GM18867 (cell line): ENCODE data around the gene CD9.

Experiments used
- ATAC-seq: cut with Tn5 transposase; IDR thresholded peaks from one replicate; pipeline ENCODE4 v1.9.1; 2021; ENCODE audit warnings: mild to moderate bottlenecking, moderate library complexity; ENCODE audit not compliant: unreplicated experiment

CD9 gene

GRCh38 chr12:6235906-6236640 lies 35.9 kb downstream of the CD9 start:
- ATAC-seq: no peak

GRCh38 chr12:6236641-6236940 lies 36.4 kb downstream of the CD9 start:
- no peak for ATAC-seq

GRCh38 chr12:6237830-6238229 lies 37.6 kb downstream of the CD9 start:
- no peak for ATAC-seq

GRCh38 chr12:6238875-6239274 lies 38.7 kb downstream of the CD9 start:
- ATAC-seq: no peak

- no peak for ATAC-seq
Measured at GRCh38 chr12:6241495-6241894, 41.3 kb downstream of the CD9 start.

GRCh38 chr12:6249580-6249979 lies 49.4 kb downstream of the CD9 start:
- ATAC-seq: no peak

- ATAC-seq: no peak
Measured at GRCh38 chr12:6250343-6250742, 50.1 kb downstream of the CD9 start.

GRCh38 chr12:6253278-6253677 lies 53.1 kb downstream of the CD9 start:
- ATAC-seq: no peak

- ATAC-seq: no peak
Measured at GRCh38 chr12:6254491-6254890, 54.3 kb downstream of the CD9 start.

- no peak for ATAC-seq
Measured at GRCh38 chr12:6257007-6257406, 56.8 kb downstream of the CD9 start.

- no peak for ATAC-seq
Measured at GRCh38 chr12:6262211-6262610, 62.0 kb downstream of the CD9 start.

GRCh38 chr12:6262623-6263022 lies 62.4 kb downstream of the CD9 start:
- no peak for ATAC-seq

GRCh38 chr12:6263931-6264330 lies 63.7 kb downstream of the CD9 start:
- no peak for ATAC-seq

- ATAC-seq: no peak
Measured at GRCh38 chr12:6264402-6265037, 64.3 kb downstream of the CD9 start.

- ATAC-seq: no peak
Measured at GRCh38 chr12:6265038-6265405, 64.8 kb downstream of the CD9 start.

- ATAC-seq: no peak
Measured at GRCh38 chr12:6266541-6266966, 66.4 kb downstream of the CD9 start.

GRCh38 chr12:6266971-6267721 lies 66.9 kb downstream of the CD9 start:
- ATAC-seq: no peak

- no peak for ATAC-seq
Measured at GRCh38 chr12:6268484-6269157, 68.4 kb downstream of the CD9 start.

- ATAC-seq: no peak
Measured at GRCh38 chr12:6269986-6270385, 69.8 kb downstream of the CD9 start.

- ATAC-seq: no peak
Measured at GRCh38 chr12:6271281-6271680, 71.1 kb downstream of the CD9 start.

- no peak for ATAC-seq
Measured at GRCh38 chr12:6272300-6273204, 72.4 kb downstream of the CD9 start.
